Stimulated activated CD8-positive, alpha-beta memory T cell treated with anti-CD3 and anti-CD28 coated beads, Interleukin-15, amount 100 ng/mL, for 1 hour (primary cell): ENCODE measurements around the gene KRT80.

Source experiments
- DNase-seq: peaks from one replicate; pipeline ENCODE4 v3.0.0-alpha.2; 2020; ENCODE audit warnings: low read depth

Gene KRT80

GRCh38 chr12:52130711-52131110, 61.1 kb downstream of the KRT80 start:
- no peak for DNase-seq

- DNase-seq = no peak
These were observed 63.9 kb downstream of the KRT80 start for GRCh38 chr12:52127683-52128450.

DNA sequence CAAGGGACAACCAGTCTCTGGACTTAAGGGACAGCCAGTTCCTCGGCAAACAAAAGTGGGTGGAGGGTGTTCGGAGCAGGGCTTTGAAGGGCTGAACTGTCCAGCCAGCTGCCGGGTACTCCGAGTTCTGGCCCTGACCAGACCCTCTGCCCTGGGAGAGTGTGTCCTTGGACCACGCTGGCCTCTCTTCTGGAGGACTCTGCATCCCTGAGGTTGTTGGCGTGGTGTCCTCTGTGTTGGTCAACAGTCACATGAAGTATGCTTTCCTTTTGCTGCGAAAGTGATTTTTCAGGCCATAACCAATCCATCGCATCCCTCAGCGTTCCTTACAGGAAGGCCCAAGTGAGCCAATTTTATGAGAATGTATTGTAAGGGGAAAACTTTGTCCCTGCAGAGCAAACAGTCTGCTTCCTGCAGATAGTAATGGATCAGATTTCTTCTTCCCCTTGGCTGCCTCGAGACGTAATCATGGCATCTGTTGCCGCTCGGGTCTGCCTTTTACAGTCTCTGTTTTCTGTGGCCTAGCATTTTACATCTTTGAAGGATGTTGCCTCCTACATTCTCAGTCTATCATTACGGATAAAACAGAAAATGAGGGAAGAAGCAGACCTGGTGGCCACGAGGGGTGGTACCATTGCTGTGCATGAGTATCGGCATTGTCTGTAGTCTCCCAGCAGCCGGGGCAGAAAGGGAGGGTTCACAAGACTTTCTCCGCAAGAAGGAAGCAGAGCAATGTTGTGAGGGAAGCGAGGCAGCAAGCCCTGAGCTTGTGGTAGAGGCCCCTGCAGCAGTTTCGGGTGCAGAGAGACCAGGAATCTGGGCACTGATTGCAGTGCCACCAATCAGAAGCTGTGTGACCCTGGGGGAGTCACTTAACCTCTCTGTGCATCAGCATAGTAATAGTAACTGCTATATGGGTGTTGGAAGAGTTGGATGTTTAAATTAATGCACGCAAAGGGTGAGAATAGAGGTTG, 64.9 kb downstream of the KRT80 start:
- no peak for DNase-seq

DNA sequence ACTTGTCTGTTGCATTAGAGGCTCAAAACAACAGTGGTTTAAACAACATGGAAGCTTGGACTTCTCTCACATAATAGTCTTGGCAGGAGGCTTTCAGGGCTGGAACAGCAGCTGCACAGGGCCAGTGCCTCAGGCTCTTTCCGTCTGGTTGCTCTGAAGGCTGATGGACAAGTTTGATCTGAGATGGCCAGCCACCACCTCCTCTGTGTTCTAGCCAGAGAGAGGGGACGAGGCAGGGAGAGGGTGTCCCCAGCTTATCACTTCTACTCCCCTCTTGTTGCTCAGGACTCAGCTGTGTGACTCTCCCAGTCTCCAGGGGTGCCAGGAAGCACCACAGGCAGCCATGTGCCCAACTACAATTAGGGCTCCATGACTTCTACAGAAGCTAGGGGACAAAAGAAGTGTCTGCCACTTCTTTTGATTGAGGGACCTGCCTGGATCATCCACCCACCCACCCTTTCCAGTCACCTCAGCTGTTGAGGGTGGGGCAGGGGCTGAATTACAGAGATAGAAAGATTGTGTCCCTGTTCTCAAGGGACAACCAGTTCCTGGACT, 65.7 kb downstream of the KRT80 start:
- no peak for DNase-seq

DNA sequence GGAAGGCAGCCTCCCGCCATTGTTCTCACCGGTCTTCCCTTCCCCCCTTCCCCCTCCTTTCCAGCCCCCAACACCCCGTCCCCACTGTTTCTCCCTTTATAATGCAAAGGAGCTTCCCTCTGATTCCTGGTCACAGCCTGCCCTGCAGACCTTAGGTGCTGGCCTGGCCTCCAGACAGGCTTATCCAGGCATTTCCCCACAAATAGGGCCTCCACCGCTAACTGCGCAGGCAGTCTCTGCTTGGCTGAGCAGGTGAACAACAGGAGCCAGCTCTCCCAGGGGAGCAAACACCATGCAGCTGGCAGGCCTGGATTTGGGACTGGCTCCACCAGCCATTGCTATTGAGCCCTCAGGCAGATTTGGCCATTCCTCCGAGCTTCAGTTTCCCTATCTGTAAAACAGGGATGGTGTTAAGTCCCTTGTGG, 66.3 kb downstream of the KRT80 start:
- DNase-seq = no peak

- DNase-seq = no peak
These were observed 68.2 kb downstream of the KRT80 start for GRCh38 chr12:52123487-52124186.

DNA sequence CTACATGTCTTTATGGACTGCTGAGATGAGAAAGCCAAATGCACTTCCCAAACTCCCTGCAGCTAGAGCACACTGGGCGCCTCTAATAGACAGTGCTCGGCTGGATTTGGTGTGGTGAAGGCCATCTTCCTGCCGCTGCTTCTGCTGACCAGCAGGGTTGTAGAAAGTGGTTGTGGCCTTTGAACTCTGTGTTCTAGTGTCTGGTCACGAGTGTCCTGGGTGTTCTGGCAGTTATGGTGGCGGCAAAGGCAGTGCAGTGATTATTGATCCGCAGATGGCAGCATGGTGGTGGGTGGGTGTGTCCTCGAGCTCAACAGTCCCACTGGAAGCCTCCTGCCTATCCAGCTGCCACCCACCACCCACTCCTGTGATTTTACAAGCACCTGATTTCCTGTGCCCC, 68.9 kb downstream of the KRT80 start:
- no peak for DNase-seq

DNA sequence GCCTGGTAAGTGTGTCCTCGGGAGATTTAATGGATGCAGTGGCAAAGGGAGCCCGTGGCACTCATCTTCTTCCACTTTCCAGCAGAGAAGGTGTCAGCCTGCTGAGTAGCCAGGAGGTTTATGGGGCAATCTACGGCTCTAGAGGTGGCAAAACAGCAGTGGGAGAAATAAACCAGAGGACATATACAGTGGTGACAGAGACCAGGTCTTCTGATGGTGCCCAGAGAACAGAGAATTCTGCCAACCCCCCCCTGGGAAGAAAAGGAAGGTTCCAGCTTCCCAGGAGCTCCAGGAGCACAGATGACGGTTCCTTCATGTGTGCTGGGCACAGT, 69.3 kb downstream of the KRT80 start:
- no peak for DNase-seq

- peak; percentile 41 for DNase-seq
These were observed 69.8 kb downstream of the KRT80 start for GRCh38 chr12:52121824-52122539.

GRCh38 chr12:52120951-52121823, 70.6 kb downstream of the KRT80 start:
- DNase-seq = no peak

DNA sequence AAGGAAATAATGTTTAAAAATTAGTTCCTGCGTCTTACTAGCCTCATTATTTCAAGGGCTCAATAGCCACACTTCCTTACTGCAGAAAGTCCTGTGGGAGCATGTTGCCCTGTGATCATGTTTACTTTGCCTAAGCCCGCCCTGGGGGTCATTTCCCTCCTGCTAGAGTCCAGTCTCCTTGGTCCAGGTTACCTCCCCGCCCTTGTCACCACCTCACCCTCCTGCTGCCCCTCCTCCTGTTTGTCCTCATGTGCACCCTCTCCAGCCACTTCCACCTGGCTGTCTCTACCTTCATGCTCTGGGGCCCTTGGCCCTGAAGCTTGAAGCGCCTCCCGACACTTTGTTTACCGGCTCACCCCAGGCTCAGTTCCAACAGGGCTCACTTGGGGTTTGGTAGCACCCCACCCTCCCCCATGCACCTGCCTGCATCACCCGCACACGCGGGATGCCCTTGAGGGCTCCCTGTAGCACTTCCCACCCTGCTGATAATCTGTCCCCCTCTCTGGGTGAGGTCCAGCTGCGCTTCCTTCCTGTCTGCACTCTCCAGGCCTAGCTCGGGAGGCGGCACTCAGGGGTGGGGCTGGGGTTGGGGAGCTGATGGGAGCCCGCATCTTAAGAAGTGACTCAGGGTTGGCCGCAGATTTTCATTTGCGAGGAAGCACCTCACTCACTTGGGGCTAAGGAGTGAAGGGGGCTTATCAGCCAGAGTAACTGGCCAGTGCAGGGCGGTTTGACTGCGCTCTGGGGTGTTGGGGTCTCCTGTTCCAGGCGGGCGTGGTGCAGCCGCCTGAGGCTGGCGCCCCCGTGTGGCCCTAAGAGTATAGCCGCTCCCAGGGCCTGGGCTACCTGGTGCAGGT, 72.2 kb downstream of the KRT80 start:
- no peak for DNase-seq
